Measurements from ENCODE around the gene NBEAL2.

Gene NBEAL2

GRCh38 chr3:46986782-46987310 is 7.4 kb downstream of the NBEAL2 start:
- DNase-seq: no peak

- DNase-seq: no peak
These were observed 7.9 kb downstream of the NBEAL2 start for GRCh38 chr3:46987319-46987742.

- DNase-seq: peak; percentile 54 to 69
These were observed 8.4 kb downstream of the NBEAL2 start for GRCh38 chr3:46987743-46988401.

- DNase-seq: no peak
These were observed 9.2 kb downstream of the NBEAL2 start for GRCh38 chr3:46988616-46989015.

GRCh38 chr3:46989146-46989810 is 9.8 kb downstream of the NBEAL2 start:
- no peak for DNase-seq

GRCh38 chr3:46990573-46991374 is 11.3 kb downstream of the NBEAL2 start:
- DNase-seq: peak in 1 of 2 donors; percentile 14

GRCh38 chr3:46991406-46992165 is 12.1 kb downstream of the NBEAL2 start:
- no peak for DNase-seq

- DNase-seq: no peak
These were observed 12.8 kb downstream of the NBEAL2 start for GRCh38 chr3:46992231-46992630.

GRCh38 chr3:46993292-46993691 is 13.8 kb downstream of the NBEAL2 start:
- no peak for DNase-seq

- no peak for DNase-seq
These were observed 14.5 kb downstream of the NBEAL2 start for GRCh38 chr3:46993986-46994385.

GRCh38 chr3:46994801-46995731 is 15.6 kb downstream of the NBEAL2 start:
- no peak for DNase-seq

GRCh38 chr3:46995901-46996562 is 16.6 kb downstream of the NBEAL2 start:
- DNase-seq: no peak

- no peak for DNase-seq
These were observed 17.4 kb downstream of the NBEAL2 start for GRCh38 chr3:46996689-46997452.

GRCh38 chr3:46997453-46998091 is 18.1 kb downstream of the NBEAL2 start:
- no peak for DNase-seq

- DNase-seq: peak; percentile 21 to 51
These were observed 18.8 kb downstream of the NBEAL2 start for GRCh38 chr3:46998121-46998851.

- DNase-seq: no peak
These were observed 19.5 kb downstream of the NBEAL2 start for GRCh38 chr3:46998852-46999515.

GRCh38 chr3:46999516-47000197 is 20.2 kb downstream of the NBEAL2 start:
- no peak for DNase-seq
